CD14-positive monocyte (primary cell): ENCODE data around the gene TUBB4A. TPM values are rescaled to one million over a fixed set of nuclear protein-coding genes. Genes with fewer than 3 reads are reported as not detected.
A peak's percentile ranks its signal among the peaks of the same experiment; 100 is the strongest.

Source experiments
- DNase-seq, 3 donors: peaks; one replicate each; pipeline ENCODE4 v3.0.0-alpha.2; 2011 to 2022
- H2AFZ ChIP-seq: 2 replicates; pipeline ENCODE4 v1.6.0; 2012; ENCODE audit warnings: mild to moderate bottlenecking, low read depth, low read length, inconsistent platforms; ENCODE audit not compliant: insufficient read depth, poor library complexity, severe bottlenecking
- H3K27ac ChIP-seq, 2 donors: 1 replicate in 1 of 2; 2 replicates in 1 of 2; pipeline ENCODE4 v1.5.1; 2012 to 2013; ENCODE audit warnings: low read length in 2 of 2, control low read depth in 1 of 2, inconsistent platforms in 1 of 2, low read depth in 1 of 2, mild to moderate bottlenecking in 1 of 2
- H3K27me3 ChIP-seq, 2 donors: one replicate each; pipeline versions ENCODE4 v1.6.0 to v1.6.1; 2011 to 2013; ENCODE audit warnings: low read length in 2 of 2; ENCODE audit not compliant: control insufficient read depth in 2 of 2, insufficient read depth in 2 of 2
- H3K36me3 ChIP-seq, 2 donors: replicated peaks in 1 of 2; 1 replicate in 1 of 2; 2 replicates in 1 of 2; pipeline versions ENCODE4 v1.5.1 to v1.6.1; 2012 to 2013; ENCODE audit warnings: low read length in 2 of 2, control low read depth in 1 of 2, inconsistent platforms in 1 of 2, mild to moderate bottlenecking in 1 of 2; ENCODE audit not compliant: insufficient read depth in 2 of 2, control insufficient read depth in 1 of 2
- H3K4me1 ChIP-seq, 2 donors: 1 replicate in 1 of 2; 2 replicates in 1 of 2; pipeline versions ENCODE4 v1.5.1 to v1.6.1; 2012 to 2013; ENCODE audit warnings: low read length in 2 of 2, control low read depth in 1 of 2, inconsistent platforms in 1 of 2, mild to moderate bottlenecking in 1 of 2, moderate library complexity in 1 of 2; ENCODE audit not compliant: insufficient read depth in 2 of 2, control insufficient read depth in 1 of 2
- H3K4me2 ChIP-seq: replicated peaks from 2 replicates; pipeline ENCODE3; 2012; ENCODE audit warnings: low read length, moderate library complexity, mild to moderate bottlenecking; ENCODE audit not compliant: poor library complexity, severe bottlenecking; ENCODE audit errors: extremely low read depth
- H3K4me3 ChIP-seq, 3 experiments: fragments of 200-600 bp in 1 of 3; sonication (generic) in 1 of 3; replicated peaks in 1 of 3; 1 replicate in 2 of 3; 2 replicates in 1 of 3; pipeline ENCODE4 v1.5.1; 2011 to 2013; ENCODE audit warnings: low read length in 3 of 3, mild to moderate bottlenecking in 3 of 3, control low read depth in 2 of 3, low read depth in 2 of 3, inconsistent platforms in 1 of 3, moderate library complexity in 1 of 3
- H3K79me2 ChIP-seq: 2 replicates; pipeline ENCODE4 v1.6.0; 2012; ENCODE audit warnings: mild to moderate bottlenecking, control low read depth, inconsistent platforms, low read length, moderate library complexity; ENCODE audit not compliant: insufficient read depth
- H3K9ac ChIP-seq: 2 replicates; pipeline ENCODE4 v1.6.0; 2017; ENCODE audit warnings: low read length, mild to moderate bottlenecking; ENCODE audit not compliant: insufficient read depth, poor library complexity, severe bottlenecking
- H3K9me3 ChIP-seq, 2 donors: replicated peaks in 1 of 2; 1 replicate in 1 of 2; 2 replicates in 1 of 2; pipeline versions ENCODE4 v1.5.1 to v1.6.1; 2012 to 2013; ENCODE audit warnings: low read length in 2 of 2, control low read depth in 1 of 2; ENCODE audit not compliant: control insufficient read depth in 1 of 2, insufficient read depth in 1 of 2
- H4K20me1 ChIP-seq: 2 replicates; pipeline ENCODE4 v1.6.0; 2012; ENCODE audit warnings: mild to moderate bottlenecking, low read length, control low read depth, moderate library complexity; ENCODE audit not compliant: insufficient read depth
- H3K27ac Mint-ChIP-seq, 7 donors: one replicate each; pipeline ENCODE4 v1.8.0; 2020; ENCODE audit warnings: mild to moderate bottlenecking in 7 of 7, mixed read lengths in 7 of 7, moderate library complexity in 6 of 7, inconsistent platforms in 2 of 7
- H3K27me3 Mint-ChIP-seq, 3 donors: one replicate each; pipeline ENCODE4 v1.8.0; 2021 to 2022; ENCODE audit warnings: low read depth in 3 of 3, mild to moderate bottlenecking in 3 of 3, mixed read lengths in 3 of 3, moderate library complexity in 3 of 3, inconsistent platforms in 1 of 3
- H3K36me3 Mint-ChIP-seq, 2 donors: one replicate each; pipeline ENCODE4 v1.8.0; 2020; ENCODE audit warnings: mixed read lengths in 2 of 2, inconsistent platforms in 1 of 2, mild to moderate bottlenecking in 1 of 2
- H3K4me1 Mint-ChIP-seq: one replicate; pipeline ENCODE4 v1.8.0; 2020; ENCODE audit warnings: mild to moderate bottlenecking, mixed read lengths
- H3K4me3 Mint-ChIP-seq, 2 donors: one replicate each; pipeline ENCODE4 v1.8.0; 2020; ENCODE audit warnings: mild to moderate bottlenecking in 2 of 2, mixed read lengths in 2 of 2, moderate library complexity in 1 of 2
- H3K9me3 Mint-ChIP-seq, 7 donors: one replicate each; pipeline ENCODE4 v1.8.0; 2020 to 2022; ENCODE audit warnings: mixed read lengths in 7 of 7, mild to moderate bottlenecking in 6 of 7, moderate library complexity in 6 of 7, inconsistent platforms in 2 of 7
- WGBS: methylation state at CpG from one replicate; pipeline ENCODE4 v1.1.5; 2013; ENCODE audit warnings: missing lambda C conversion rate; ENCODE audit not compliant: insufficient coverage; 5-methylcytosine and 5-hydroxymethylcytosine counted together
- intact Hi-C, 2 donors: fragments of 100-400 bp; cut with micrococcal nuclease; formaldehyde crosslinking; loops; one replicate each; pipeline versions ENCODE4 v1.15.0 to v1.15.1; 2023
- polyA plus RNA-seq, 3 donors: library from polyadenylated mRNA; depleted of rRNA in 1 of 3; unstranded in 2 of 3; stranded (reverse) in 1 of 3; fragments of 300-500 nt in 2 of 3; fragments of >200 nt in 1 of 3; fragmentation: Illumina TruSeq in 2 of 3; gene quantifications; 1 replicate in 2 of 3; 2 replicates in 1 of 3; pipeline ENCODE4 v1.2.3, GENCODE V29; 2012 to 2021
- TF ChIP-seq, protein P1 (sequence below): fragments of 200-600 bp; IDR thresholded peaks from one replicate; pipeline ENCODE4 v1.8.0; 2022; ENCODE audit warnings: antibody characterized with exemption, mild to moderate bottlenecking

TUBB4A gene
- polyA plus RNA-seq, 3 donors, result 0.16 TPM; not detected in 2

DNA sequence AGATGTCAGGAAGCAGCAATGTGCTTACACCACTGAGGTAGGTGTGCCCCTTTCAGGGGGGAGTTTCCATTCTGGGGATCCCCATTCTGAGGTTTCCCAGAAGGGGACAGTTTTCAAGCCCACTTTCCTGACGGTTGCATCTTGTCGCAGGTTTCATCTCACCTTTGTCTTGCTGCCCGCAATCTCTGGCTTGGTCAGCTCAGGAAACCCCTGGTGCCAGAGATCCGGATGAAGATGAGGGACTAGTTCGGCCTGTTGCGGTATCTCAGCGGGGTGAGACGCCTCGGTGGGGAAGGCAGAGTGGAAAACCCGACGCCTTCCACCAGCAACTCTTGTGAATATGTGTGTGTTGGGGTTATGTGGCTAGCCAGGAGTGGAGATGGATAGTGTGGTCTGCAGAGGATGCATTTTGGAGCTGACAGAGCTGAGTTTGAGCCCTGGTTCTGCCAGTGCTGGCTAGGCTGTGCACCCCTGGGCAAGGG lies 41.8 kb upstream of the TUBB4A start:
- H4K20me1 ChIP-seq, result no peaks in the 10 kb centered on the region
- Mint-ChIP-seq H3K4me3 (peak overlapping the region in 1 of 2 donors; percentile 22), H3K4me1 (no peaks in the 10 kb centered on the region), H3K9me3 (peaks cover 0 to 3% (median 2%) of the 10 kb centered on the region in 7 donors), H3K27me3 (peaks cover 3 to 14% (median 7%) of the 10 kb centered on the region in 3 donors), H3K27ac (no peak overlapping the region), H3K36me3 (no peaks in the 10 kb centered on the region)
- no peaks in the 10 kb centered on the region for H3K9me3 ChIP-seq
- H3K9ac ChIP-seq, result no peak overlapping the region
- 86% methylated on average over 11 of the region's 11 CpGs for WGBS
- H3K27ac ChIP-seq, result no peak overlapping the region
- no peaks in the 10 kb centered on the region for H3K36me3 ChIP-seq
- TF ChIP-seq, protein P1, sequence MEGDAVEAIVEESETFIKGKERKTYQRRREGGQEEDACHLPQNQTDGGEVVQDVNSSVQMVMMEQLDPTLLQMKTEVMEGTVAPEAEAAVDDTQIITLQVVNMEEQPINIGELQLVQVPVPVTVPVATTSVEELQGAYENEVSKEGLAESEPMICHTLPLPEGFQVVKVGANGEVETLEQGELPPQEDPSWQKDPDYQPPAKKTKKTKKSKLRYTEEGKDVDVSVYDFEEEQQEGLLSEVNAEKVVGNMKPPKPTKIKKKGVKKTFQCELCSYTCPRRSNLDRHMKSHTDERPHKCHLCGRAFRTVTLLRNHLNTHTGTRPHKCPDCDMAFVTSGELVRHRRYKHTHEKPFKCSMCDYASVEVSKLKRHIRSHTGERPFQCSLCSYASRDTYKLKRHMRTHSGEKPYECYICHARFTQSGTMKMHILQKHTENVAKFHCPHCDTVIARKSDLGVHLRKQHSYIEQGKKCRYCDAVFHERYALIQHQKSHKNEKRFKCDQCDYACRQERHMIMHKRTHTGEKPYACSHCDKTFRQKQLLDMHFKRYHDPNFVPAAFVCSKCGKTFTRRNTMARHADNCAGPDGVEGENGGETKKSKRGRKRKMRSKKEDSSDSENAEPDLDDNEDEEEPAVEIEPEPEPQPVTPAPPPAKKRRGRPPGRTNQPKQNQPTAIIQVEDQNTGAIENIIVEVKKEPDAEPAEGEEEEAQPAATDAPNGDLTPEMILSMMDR, result no peak
- H3K4me1 ChIP-seq, result no peaks in the 10 kb centered on the region
- intact Hi-C loops, result no loop called here
- no peaks in the 10 kb centered on the region for H3K79me2 ChIP-seq
- no peak overlapping the region for H3K4me2 ChIP-seq
- no peak overlapping the region for H2AFZ ChIP-seq
- no peak for DNase-seq
- H3K27me3 ChIP-seq, result peaks cover 0 to 2% of the 10 kb centered on the region in 2 donors
- no peak overlapping the region for H3K4me3 ChIP-seq

DNA sequence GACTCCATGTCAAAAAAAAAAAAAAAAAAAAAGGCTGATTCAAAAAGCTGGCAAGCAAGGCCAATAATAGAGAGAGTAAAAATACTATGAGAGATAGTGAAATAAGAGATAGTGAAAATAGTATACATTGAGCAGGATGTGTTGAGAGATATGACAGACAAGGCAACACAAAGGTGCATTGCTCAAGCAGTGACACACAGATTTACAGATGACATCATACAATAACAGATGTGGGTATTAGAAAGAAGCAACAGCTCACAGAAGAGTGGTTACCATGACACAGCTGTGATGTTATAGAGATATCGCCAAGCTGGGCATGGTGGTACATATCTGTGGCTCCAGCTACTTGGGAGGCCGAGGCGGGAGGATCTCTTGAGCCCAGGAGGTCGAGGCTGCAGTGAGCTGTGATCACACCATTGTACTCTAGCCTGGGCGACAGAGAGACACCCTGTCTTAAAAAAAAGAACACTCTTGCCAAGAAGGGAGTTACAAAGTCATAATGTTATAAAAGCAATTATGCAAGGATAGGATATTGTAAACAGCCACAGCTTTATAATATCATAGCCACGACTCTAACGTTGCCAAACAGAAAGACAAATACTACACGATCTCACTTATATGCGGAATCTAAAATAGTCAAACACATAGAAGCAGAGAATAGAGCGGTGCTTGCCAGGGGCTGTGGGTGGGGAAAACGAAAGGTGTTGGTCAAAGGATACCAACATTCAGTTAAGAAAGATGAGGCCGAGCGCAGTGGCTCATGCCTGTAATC lies 39.0 kb upstream of the TUBB4A start:
- Mint-ChIP-seq H3K4me1 (peaks cover 10% of the 10 kb centered on the region), H3K36me3 (no peaks in the 10 kb centered on the region), H3K27me3 (peaks cover 5 to 16% (median 6%) of the 10 kb centered on the region in 3 donors), H3K9me3 (peaks cover 0 to 8% (median under 1%) of the 10 kb centered on the region in 7 donors), H3K27ac (no peak overlapping the region), H3K4me3 (no peak overlapping the region)
- 81% methylated on average over 6 of the region's 13 CpGs for WGBS
- Histone ChIP-seq H3K4me3 (no peak overlapping the region), H3K4me1 (peaks cover 7 to 8% of the 10 kb centered on the region in 2 donors), H3K36me3 (no peaks in the 10 kb centered on the region), H2AFZ (no peak overlapping the region), H3K9ac (no peak overlapping the region), H3K79me2 (no peaks in the 10 kb centered on the region), H3K27me3 (peaks cover 0 to 2% of the 10 kb centered on the region in 2 donors), H3K9me3 (peaks cover 0 to 4% of the 10 kb centered on the region in 2 donors), H3K27ac (no peak overlapping the region), H4K20me1 (no peaks in the 10 kb centered on the region), H3K4me2 (no peak overlapping the region)
- intact Hi-C loops, result no loop called here
- DNase-seq, result no peak
- TF ChIP-seq, protein P1, result no peak
